ENCODE measurements around the gene LZTR1. TPM values are rescaled to one million over a fixed set of nuclear protein-coding genes. Genes with fewer than 3 reads are reported as not detected.

Gene LZTR1
- total RNA-seq, 1 experiment from 2014 or later: 41.0 TPM

- intact Hi-C loops (cut with micrococcal nuclease): no loop called here
- no peak overlapping the region for H3K4me3 ChIP-seq (ENCODE audit: low read length)
- no peaks in the 10 kb centered on the region for H4K20me1 ChIP-seq (ENCODE audit: low read length)
- H3K9me2 ChIP-seq (replicated peaks; ENCODE audit: low read length): no peaks in the 10 kb centered on the region
- H3K4me1 ChIP-seq (ENCODE audit: insufficient read depth, low read length): no peaks in the 10 kb centered on the region
- DNase-seq: no peak
- H2AFZ ChIP-seq (ENCODE audit: low read length): no peak overlapping the region
- no peaks in the 10 kb centered on the region; the same call in 1 of the 2 replicates for H3K36me3 ChIP-seq (ENCODE audit: low read depth, low read length)
- no peaks in the 10 kb centered on the region for H3F3A ChIP-seq (ENCODE audit: low read length, unreplicated experiment)
- no peak overlapping the region for H3K4me2 ChIP-seq (ENCODE audit: low read length)
- TF ChIP-seq EZH2 (IDR thresholded peaks at IDR 0.05; ENCODE audit: low read length, unreplicated experiment): no peak
- no peak for TF ChIP-seq CTCF (conservative IDR thresholded peaks at IDR 0.05; ENCODE audit: low read depth, low read length)
- no peak for TF ChIP-seq EZH2phosphoT487 (IDR thresholded peaks at IDR 0.05; ENCODE audit: borderline replicate concordance, low read length)
- BruUV-seq (replicated peaks): no TSS peak
- no peaks in the 10 kb centered on the region for H3K79me2 ChIP-seq (ENCODE audit: low read length)
- ChIA-PET CTCF (no interaction called here), POLR2A (ENCODE audit: unreplicated experiment) (interaction anchor here (0.7 kb wide), 1 partner anchor 10 kb away, joined by 3 read pairs; the partner anchor contains the start of gene THAP7)
- no peak overlapping the region for H3K9ac ChIP-seq (ENCODE audit: low read length)
- no peaks in the 10 kb centered on the region for H3K27me3 ChIP-seq (ENCODE audit: low read length)
- no peaks in the 10 kb centered on the region for H3K9me3 ChIP-seq (ENCODE audit: low read length)
- H3K27ac ChIP-seq (ENCODE audit: low read length): no peak overlapping the region
- no peak for ATAC-seq
Observed at GRCh38 chr22:20991252-20992055, 9.4 kb downstream of the LZTR1 start.

GRCh38 chr22:20992056-20992442, 10.0 kb downstream of the LZTR1 start:
- Histone ChIP-seq H3K27ac (ENCODE audit: low read length) (no peak overlapping the region), H4K20me1 (ENCODE audit: low read length) (no peaks in the 10 kb centered on the region), H3K9me2 (replicated peaks; ENCODE audit: low read length) (no peaks in the 10 kb centered on the region), H3K9me3 (ENCODE audit: low read length) (no peaks in the 10 kb centered on the region), H2AFZ (ENCODE audit: low read length) (no peak overlapping the region), H3K79me2 (ENCODE audit: low read length) (no peaks in the 10 kb centered on the region), H3K4me1 (ENCODE audit: insufficient read depth, low read length) (no peaks in the 10 kb centered on the region), H3F3A (ENCODE audit: low read length, unreplicated experiment) (no peaks in the 10 kb centered on the region), H3K4me2 (ENCODE audit: low read length) (no peak overlapping the region), H3K27me3 (ENCODE audit: low read length) (no peaks in the 10 kb centered on the region), H3K4me3 (ENCODE audit: low read length) (no peak overlapping the region), H3K36me3 (ENCODE audit: low read depth, low read length) (no peaks in the 10 kb centered on the region), H3K9ac (ENCODE audit: low read length) (no peak overlapping the region)
- BruUV-seq (replicated peaks): no TSS peak
- intact Hi-C loops (cut with micrococcal nuclease): no loop called here
- no peak for ATAC-seq
- CTCF ChIA-PET: no interaction called here
- POLR2A ChIA-PET (ENCODE audit: unreplicated experiment): interaction anchor here (0.7 kb wide), 1 partner anchor 10 kb away, joined by 3 read pairs; the partner anchor contains the start of gene THAP7
- TF ChIP-seq EZH2 (IDR thresholded peaks at IDR 0.05; ENCODE audit: low read length, unreplicated experiment) (no peak), CTCF (conservative IDR thresholded peaks at IDR 0.05; ENCODE audit: low read depth, low read length) (no peak), EZH2phosphoT487 (IDR thresholded peaks at IDR 0.05; ENCODE audit: borderline replicate concordance, low read length) (no peak)
- DNase-seq: no peak

All from PC-3 (cell line).